Gastroesophageal sphincter (tissue), 3 donors: Measurements from ENCODE around the gene AFAP1.

Experiments used
- EP300 ChIP-seq: sonication (generic); formaldehyde crosslinking; IDR thresholded peaks from one replicate; pipeline ENCODE4 v1.6.1; 2017; ENCODE audit warnings: antibody characterized with exemption, mild to moderate bottlenecking
- POLR2A ChIP-seq, 2 donors: fragments of 450-650 bp; IDR thresholded peaks; one replicate each; pipeline ENCODE4 v1.6.1; 2017; ENCODE audit warnings: antibody characterized with exemption in 2 of 2, mild to moderate bottlenecking in 2 of 2, moderate library complexity in 1 of 2
- POLR2AphosphoS5 ChIP-seq: sonication (generic); formaldehyde crosslinking; IDR thresholded peaks from one replicate; pipeline ENCODE4 v1.6.1; 2017; ENCODE audit warnings: antibody characterized with exemption
- TF ChIP-seq, protein P1 (sequence below), 4 experiments: fragments of 200-600 bp in 2 of 4; fragments of 450-650 bp in 2 of 4; sonication (generic) in 1 of 4; IDR thresholded peaks; one replicate each; pipeline ENCODE4 v1.5.1; 2017 to 2019; ENCODE audit warnings: antibody characterized with exemption in 4 of 4, mild to moderate bottlenecking in 2 of 4, moderate library complexity in 2 of 4

DNA sequence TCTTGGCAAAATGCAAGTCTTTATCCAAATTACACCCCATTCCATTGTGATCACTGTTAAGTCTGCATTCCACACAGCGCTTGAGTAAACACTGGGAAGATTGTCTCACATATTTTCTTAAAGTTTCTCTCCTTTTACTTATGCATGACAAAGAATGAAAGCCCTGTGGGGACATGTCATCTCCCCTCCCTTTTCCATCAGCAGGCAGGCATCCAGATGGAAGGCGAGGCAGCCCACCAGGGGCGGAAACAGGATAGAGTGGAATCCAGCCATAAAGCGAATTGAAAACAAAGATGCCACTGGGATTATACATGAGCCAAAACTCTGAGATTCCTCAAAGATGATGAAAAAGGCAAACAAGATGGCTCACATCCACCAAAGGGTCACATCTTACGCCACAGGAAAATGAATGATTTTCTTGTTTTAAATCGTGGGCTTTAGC lies 78.2 kb downstream of the AFAP1 start:
- TF ChIP-seq, protein P1, sequence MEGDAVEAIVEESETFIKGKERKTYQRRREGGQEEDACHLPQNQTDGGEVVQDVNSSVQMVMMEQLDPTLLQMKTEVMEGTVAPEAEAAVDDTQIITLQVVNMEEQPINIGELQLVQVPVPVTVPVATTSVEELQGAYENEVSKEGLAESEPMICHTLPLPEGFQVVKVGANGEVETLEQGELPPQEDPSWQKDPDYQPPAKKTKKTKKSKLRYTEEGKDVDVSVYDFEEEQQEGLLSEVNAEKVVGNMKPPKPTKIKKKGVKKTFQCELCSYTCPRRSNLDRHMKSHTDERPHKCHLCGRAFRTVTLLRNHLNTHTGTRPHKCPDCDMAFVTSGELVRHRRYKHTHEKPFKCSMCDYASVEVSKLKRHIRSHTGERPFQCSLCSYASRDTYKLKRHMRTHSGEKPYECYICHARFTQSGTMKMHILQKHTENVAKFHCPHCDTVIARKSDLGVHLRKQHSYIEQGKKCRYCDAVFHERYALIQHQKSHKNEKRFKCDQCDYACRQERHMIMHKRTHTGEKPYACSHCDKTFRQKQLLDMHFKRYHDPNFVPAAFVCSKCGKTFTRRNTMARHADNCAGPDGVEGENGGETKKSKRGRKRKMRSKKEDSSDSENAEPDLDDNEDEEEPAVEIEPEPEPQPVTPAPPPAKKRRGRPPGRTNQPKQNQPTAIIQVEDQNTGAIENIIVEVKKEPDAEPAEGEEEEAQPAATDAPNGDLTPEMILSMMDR (IDR thresholded peaks at IDR 0.05), result no peak
- TF ChIP-seq EP300 (no peak), POLR2AphosphoS5 (no peak), POLR2A (IDR thresholded peaks at IDR 0.05) (no peak)
